ENCODE measurements around the gene BTBD9. TPM values are rescaled to one million over a fixed set of nuclear protein-coding genes. Genes with fewer than 3 reads are reported as not detected.

Gene BTBD9
- total RNA-seq, 1 experiment from 2014 or later, result 8.9 TPM

- no peak overlapping the region for H2BK120ac ChIP-seq (ENCODE audit: low read depth, low read length, poor library complexity, severe bottlenecking)
- H2BK15ac ChIP-seq (ENCODE audit: low read depth, low read length), result no peak overlapping the region
- no peak for DNase-seq
- peaks cover 0 to 4% (median 0%) of the 10 kb centered on the region in 3 experiments; a peak in 1 of 7 replicates for H3K36me3 Mint-ChIP-seq (ENCODE audit: insufficient read depth in 1 of 3, low read depth in 3 of 3)
- no peaks in the 10 kb centered on the region for H3K27me3 ChIP-seq (ENCODE audit: insufficient read depth, low read length)
- H3K4me1 ChIP-seq (ENCODE audit: insufficient read depth, low read length), result 0 out of 2 replicates have a peak, but pooled peaks cover 2% of the 10 kb centered on the region
- no peak overlapping the region for H4K91ac ChIP-seq (ENCODE audit: insufficient read length, low read depth, low read length)
- H3K9me3 ChIP-seq (ENCODE audit: control insufficient read depth, low read depth, low read length), result no peaks in the 10 kb centered on the region
- TF ChIP-seq CTCF (conservative IDR thresholded peaks at IDR 0.05), result no peak
- no peaks in the 10 kb centered on the region for H4K20me1 ChIP-seq (ENCODE audit: control insufficient read depth, insufficient read depth, insufficient read length)
- WGBS (ENCODE audit: extremely low coverage, insufficient read length, low lambda C conversion rate), result no CpG with 5 or more reads among the region's 2 CpGs
- no peak overlapping the region for H2BK20ac ChIP-seq (ENCODE audit: low read depth, low read length, poor library complexity, severe bottlenecking)
- H3K79me1 ChIP-seq (ENCODE audit: insufficient read depth, low read depth, low read length, poor library complexity, severe bottlenecking), result no peaks in the 10 kb centered on the region
- H3K23ac ChIP-seq (ENCODE audit: insufficient read length, low read depth, low read length), result no peak overlapping the region
- peaks cover 12 to 20% of the 10 kb centered on the region in 2 experiments for H3K4me1 Mint-ChIP-seq
- no peak overlapping the region for H2AK5ac ChIP-seq (ENCODE audit: insufficient read length, low read length)
- no peak overlapping the region for H3T11ph ChIP-seq (ENCODE audit: low read length)
- H3K27me3 Mint-ChIP-seq (ENCODE audit: low read depth), result no peaks in the 10 kb centered on the region
- no peak overlapping the region for H3K14ac ChIP-seq (ENCODE audit: insufficient read depth, low read length)
- no peak overlapping the region for H2BK5ac ChIP-seq (ENCODE audit: insufficient read length, low read length)
- no peak overlapping the region for H3K27ac ChIP-seq (ENCODE audit: insufficient read length, low read depth, low read length)
- no peak overlapping the region for H3K4ac ChIP-seq (ENCODE audit: low read depth, low read length)
- no peaks in the 10 kb centered on the region for H3K79me2 ChIP-seq (ENCODE audit: insufficient read depth, low read length)
- no peak overlapping the region for H3K27ac Mint-ChIP-seq
- H3K9ac ChIP-seq (ENCODE audit: extremely low read depth, insufficient read length, low read length), result no peak overlapping the region
- peaks cover 0 to 3% of the 10 kb centered on the region in 2 experiments; a peak in 2 of 5 replicates for H3K9me3 Mint-ChIP-seq
- H3K56ac ChIP-seq (ENCODE audit: insufficient read length, low read depth, low read length), result no peak overlapping the region
- no peak overlapping the region for H3K4me3 Mint-ChIP-seq
- H2AFZ ChIP-seq (ENCODE audit: low read length), result no peak overlapping the region
- no peak overlapping the region for H3K18ac ChIP-seq (ENCODE audit: insufficient read length, low read depth, low read length)
- no peak overlapping the region for H3K4me2 ChIP-seq (ENCODE audit: insufficient read depth, insufficient read length, low read length)
- no peak overlapping the region for H4K8ac ChIP-seq (replicated peaks; ENCODE audit: insufficient read length, low read depth, low read length)
- H3K23me2 ChIP-seq (ENCODE audit: insufficient read length, low read depth, low read length, poor library complexity, severe bottlenecking), result no peaks in the 10 kb centered on the region
- no peak overlapping the region for H2BK12ac ChIP-seq (ENCODE audit: insufficient read length, low read depth, low read length)
- H4K5ac ChIP-seq (ENCODE audit: insufficient read length, low read depth, low read length), result no peak overlapping the region
Measured at GRCh38 chr6:38459291-38459690, 180.4 kb downstream of the BTBD9 start.

All from H9 (cell line).